IMR-90 (cell line): ENCODE measurements around the gene PRR36. TPM values are rescaled to one million over a fixed set of nuclear protein-coding genes. Genes with fewer than 3 reads are reported as not detected.

ENCODE experiments used
- ATAC-seq: fragments of 200-7000 bp; cut with Tn5 transposase; 2 replicates; pipeline ENCODE4 v1.9.1; 2020; ENCODE audit warnings: low read depth, mild to moderate bottlenecking, moderate library complexity
- Bru-seq: library from RNA; stranded (reverse); fragments of 400-500 nt; gene quantifications from one replicate; lab custom pipeline; 2021; lab: Mats Ljungman, UMichigan
- BruChase-seq, 2 experiments: library from RNA; stranded (reverse); fragments of 400-500 nt; gene quantifications; one replicate each; lab custom pipeline; 2021; lab: Mats Ljungman, UMichigan
- BruUV-seq: library from RNA; stranded (reverse); fragments of 400-500 nt; replicated peaks from 2 replicates; lab custom pipeline; 2021; lab: Mats Ljungman, UMichigan
- CTCF ChIA-PET: fragments of 300-600 bp; formaldehyde crosslinking; extraction: SDS; loops from one replicate; lab custom pipeline; 2021; ENCODE audit warnings: antibody characterized with exemption; lab: Yijun Ruan, JAX
- POLR2A ChIA-PET: fragments of 300-600 bp; sonication (Branson Sonifier 250); formaldehyde crosslinking; loops from one replicate; lab custom pipeline; 2022; ENCODE audit warnings: antibody characterized with exemption; ENCODE audit not compliant: unreplicated experiment; lab: Charles Lee
- DNase-seq: peaks from one replicate; pipeline ENCODE4 v3.0.0; 2013
- H2AFZ ChIP-seq: replicated peaks from 2 replicates; pipeline ENCODE3; 2013; ENCODE audit warnings: low read length, mild to moderate bottlenecking; ENCODE audit not compliant: poor library complexity
- H2AK5ac ChIP-seq: 2 replicates; pipeline ENCODE4 v1.6.1; 2013; ENCODE audit warnings: low read depth, low read length, inconsistent platforms
- H2AK9ac ChIP-seq: replicated peaks from 2 replicates; pipeline ENCODE3; 2013; ENCODE audit warnings: mild to moderate bottlenecking, low read depth, low read length, moderate library complexity; ENCODE audit not compliant: poor library complexity
- H2BK120ac ChIP-seq: 2 replicates; pipeline ENCODE4 v1.6.1; 2013; ENCODE audit warnings: low read depth, low read length, inconsistent platforms
- H2BK15ac ChIP-seq: 3 replicates; pipeline ENCODE4 v1.6.1; 2013; ENCODE audit warnings: low read depth, low read length, inconsistent platforms
- H2BK20ac ChIP-seq: 2 replicates; pipeline ENCODE4 v1.6.1; 2013; ENCODE audit warnings: low read depth, mild to moderate bottlenecking, inconsistent platforms, low read length, moderate library complexity
- H2BK5ac ChIP-seq: 2 replicates; pipeline ENCODE4 v1.6.1; 2013; ENCODE audit warnings: mild to moderate bottlenecking, low read depth, low read length, inconsistent platforms; ENCODE audit not compliant: poor library complexity, severe bottlenecking
- H3K14ac ChIP-seq: replicated peaks from 2 replicates; pipeline ENCODE4 v1.6.1; 2013; ENCODE audit warnings: low read depth, low read length, inconsistent platforms
- H3K18ac ChIP-seq: 2 replicates; pipeline ENCODE4 v1.6.1; 2013; ENCODE audit warnings: low read depth, low read length, control low read depth
- H3K23ac ChIP-seq: 2 replicates; pipeline ENCODE4 v1.6.1; 2013; ENCODE audit warnings: low read depth, low read length, inconsistent platforms
- H3K27ac ChIP-seq: 2 replicates; pipeline ENCODE4 v1.5.1; 2013; ENCODE audit warnings: mild to moderate bottlenecking, control low read depth, low read length; ENCODE audit not compliant: insufficient read depth
- H3K27me3 ChIP-seq: 2 replicates; pipeline ENCODE4 v1.6.1; 2013; ENCODE audit warnings: low read length; ENCODE audit not compliant: control insufficient read depth, insufficient read depth
- H3K36me3 ChIP-seq: 2 replicates; pipeline ENCODE4 v1.6.1; 2013; ENCODE audit warnings: low read length, mixed read lengths; ENCODE audit not compliant: control insufficient read depth, insufficient read depth
- H3K4ac ChIP-seq: 2 replicates; pipeline ENCODE4 v1.6.1; 2013; ENCODE audit warnings: low read depth, low read length, inconsistent platforms
- H3K4me1 ChIP-seq: 2 replicates; pipeline ENCODE4 v1.6.1; 2013; ENCODE audit warnings: low read length, mixed read lengths; ENCODE audit not compliant: control insufficient read depth, insufficient read depth
- H3K4me2 ChIP-seq: 2 replicates; pipeline ENCODE4 v1.6.1; 2013; ENCODE audit warnings: low read depth, mild to moderate bottlenecking, control low read depth, low read length, moderate library complexity
- H3K4me3 ChIP-seq: 2 replicates; pipeline ENCODE4 v1.5.1; 2013; ENCODE audit warnings: low read depth, mild to moderate bottlenecking, control low read depth, low read length, moderate library complexity; ENCODE audit not compliant: insufficient read depth
- H3K56ac ChIP-seq: 2 replicates; pipeline ENCODE4 v1.6.1; 2013; ENCODE audit warnings: low read length, inconsistent platforms; ENCODE audit not compliant: insufficient read depth; ENCODE audit errors: extremely low read depth
- H3K79me1 ChIP-seq, 2 experiments: 2 replicates each; pipeline ENCODE4 v1.6.1; 2013; ENCODE audit warnings: low read length in 2 of 2, inconsistent platforms in 1 of 2, low read depth in 1 of 2
- H3K9ac ChIP-seq: 2 replicates; pipeline ENCODE4 v1.6.1; 2013; ENCODE audit warnings: low read depth, low read length, control low read depth
- H3K9me1 ChIP-seq: 2 replicates; pipeline ENCODE4 v1.6.1; 2013; ENCODE audit warnings: low read length, inconsistent platforms; ENCODE audit not compliant: insufficient read depth
- H3K9me3 ChIP-seq: 2 replicates; pipeline ENCODE4 v1.6.1; 2013; ENCODE audit warnings: low read length; ENCODE audit not compliant: control insufficient read depth, insufficient read depth
- H4K20me1 ChIP-seq: 2 replicates; pipeline ENCODE4 v1.6.1; 2013; ENCODE audit warnings: low read length, inconsistent platforms; ENCODE audit not compliant: insufficient read depth
- H4K5ac ChIP-seq: 2 replicates; pipeline ENCODE4 v1.6.1; 2013; ENCODE audit warnings: mild to moderate bottlenecking, low read depth, low read length, control low read depth
- H4K8ac ChIP-seq, 2 experiments: 2 replicates each; pipeline ENCODE4 v1.6.1; 2013; ENCODE audit warnings: low read depth in 2 of 2, low read length in 2 of 2, control low read depth in 1 of 2, inconsistent platforms in 1 of 2
- H4K91ac ChIP-seq: 2 replicates; pipeline ENCODE4 v1.6.1; 2013; ENCODE audit warnings: low read depth, low read length, inconsistent platforms; ENCODE audit not compliant: insufficient read depth
- BHLHE40 ChIP-seq: fragments of 150-350 bp; IDR thresholded peaks from 2 replicates; pipeline ENCODE4 v1.6.1; 2016; ENCODE audit warnings: mild to moderate bottlenecking, low read depth, low read length
- CEBPB ChIP-seq: IDR thresholded peaks from 2 replicates; pipeline ENCODE4 v1.6.1; 2012; ENCODE audit warnings: low read depth, low read length, improper control_type of control experiment
- CHD1 ChIP-seq: IDR thresholded peaks from 2 replicates; pipeline ENCODE4 v1.6.1; 2012; ENCODE audit warnings: low read depth, low read length, improper control_type of control experiment
- CTCF ChIP-seq: conservative IDR thresholded peaks from 2 replicates; pipeline ENCODE4 v1.5.1; 2012; ENCODE audit warnings: mild to moderate bottlenecking, low read depth, low read length, improper control_type of control experiment
- FOS ChIP-seq: fragments of 150-350 bp; IDR thresholded peaks from 2 replicates; pipeline ENCODE4 v1.6.1; 2016; ENCODE audit warnings: low read depth, low read length
- MAZ ChIP-seq: IDR thresholded peaks from 2 replicates; pipeline ENCODE4 v1.6.1; 2012; ENCODE audit warnings: low read depth, mild to moderate bottlenecking, low read length, improper control_type of control experiment, moderate library complexity, borderline replicate concordance
- MXI1 ChIP-seq: IDR thresholded peaks from 2 replicates; pipeline ENCODE4 v1.6.1; 2012; ENCODE audit warnings: low read depth, mild to moderate bottlenecking, low read length, moderate library complexity, borderline replicate concordance
- NFE2L2 ChIP-seq: fragments of 150-350 bp; IDR thresholded peaks from 2 replicates; pipeline ENCODE4 v1.6.1; 2016; ENCODE audit warnings: low read depth, mild to moderate bottlenecking, low read length
- POLR2A ChIP-seq: IDR thresholded peaks from 2 replicates; pipeline ENCODE4 v1.6.1; 2012; ENCODE audit warnings: mild to moderate bottlenecking, low read depth, low read length
- RAD21 ChIP-seq: IDR thresholded peaks from 2 replicates; pipeline ENCODE4 v1.6.1; 2012; ENCODE audit warnings: low read length, improper control_type of control experiment
- RCOR1 ChIP-seq: IDR thresholded peaks from 2 replicates; pipeline ENCODE4 v1.6.1; 2012; ENCODE audit warnings: mild to moderate bottlenecking, low read length, improper control_type of control experiment; ENCODE audit not compliant: insufficient replicate concordance
- RFX5 ChIP-seq: IDR thresholded peaks from 2 replicates; pipeline ENCODE4 v1.8.0; 2012; ENCODE audit warnings: low read depth, mild to moderate bottlenecking, low read length, moderate library complexity
- SMC3 ChIP-seq: fragments of 150-350 bp; IDR thresholded peaks from 2 replicates; pipeline ENCODE4 v1.6.1; 2016; ENCODE audit warnings: low read depth, mild to moderate bottlenecking, antibody characterized with exemption, low read length, moderate library complexity
- USF2 ChIP-seq: fragments of 150-350 bp; IDR thresholded peaks from 2 replicates; pipeline ENCODE4 v1.6.1; 2017; ENCODE audit warnings: mild to moderate bottlenecking, antibody characterized with exemption, low read length, low read depth
- WGBS, 2 experiments: methylation state at CpG; one replicate each; pipeline versions ENCODE4 v1.1.5 to v1.1.7; 2013; ENCODE audit warnings: missing lambda C conversion rate in 2 of 2; ENCODE audit not compliant: insufficient read length in 1 of 2; ENCODE audit errors: extremely low coverage in 2 of 2; 5-methylcytosine and 5-hydroxymethylcytosine counted together
- dilution Hi-C: fragments of 300-500 bp; cut with HindIII; formaldehyde crosslinking; loops from one replicate; pipeline ENCODE4 v1.14.3; 2018; ENCODE audit warnings: low sequenced_read_pairs; ENCODE audit not compliant: unreplicated experiment
- in situ Hi-C: fragments of 300-500 bp; cut with MboI; formaldehyde crosslinking; loops from 3 replicates; pipeline ENCODE4 v1.14.3; 2019; ENCODE audit warnings: low sequenced_read_pairs, inconsistent platforms, mixed read lengths
- intact Hi-C: fragments of 100-400 bp; cut with micrococcal nuclease; formaldehyde crosslinking; loops from 2 replicates; pipeline ENCODE4 v1.10.0; 2022
- long read RNA-seq: library from polyadenylated mRNA; unstranded; transcript quantifications from one replicate; pipeline ENCODE4 v2.0.0, GENCODE V29; 2021; ENCODE audit not compliant: unreplicated experiment
- polyA plus RNA-seq, 3 experiments: library from polyadenylated mRNA; depleted of rRNA; stranded (reverse); fragments of >200 nt; gene quantifications; 2 replicates each; pipeline ENCODE4 v1.2.3, GENCODE V29; 2012; ENCODE audit warnings: low replicate concordance in 1 of 3
- total RNA-seq: library from RNA; depleted of rRNA; stranded (reverse); fragments of >200 nt; gene quantifications from 2 replicates; pipeline ENCODE4 v1.2.3, GENCODE V29; 2012; rRNA removed

PRR36 gene
- total RNA-seq (not detected in 2 replicates), polyA plus RNA-seq (2012; rRNA removed) (0.02 and 0.06 TPM in 2 replicates), Bru-seq, nascent RNA (percentile 11 among the genes with signal in this experiment), BruChase-seq, experiment 1, labeled RNA remaining after a 6-hour chase (percentile 17 among the genes with signal in this experiment), BruChase-seq, experiment 2, labeled RNA remaining after a 2-hour chase (percentile 11 among the genes with signal in this experiment)
- polyA plus RNA-seq (2012; cell fraction: cytosol; rRNA removed) = 0.05 and 0.21 TPM in 2 replicates
- polyA plus RNA-seq (2012; cell fraction: nucleus; rRNA removed; ENCODE audit: low replicate concordance) = 0.09 and 0.29 TPM in 2 replicates
- long read RNA-seq = 0 reads

- no TSS peak for BruUV-seq
- no peak within 1 kb of the TSS for H3K4ac ChIP-seq
- H3K27ac ChIP-seq = no peak within 1 kb of the TSS
- H4K20me1 ChIP-seq = peaks cover 8% of the 10 kb centered on the region
- H3K4me3 ChIP-seq = peak within 1 kb of the TSS; percentile 17; the same call in 1 of the 2 replicates
- H3K9ac ChIP-seq = no peak within 1 kb of the TSS
- no peak within 1 kb of the TSS for H2BK120ac ChIP-seq
- no peaks in the 10 kb centered on the region for H3K9me1 ChIP-seq
- no peaks in the 10 kb centered on the region for H3K36me3 ChIP-seq
- H4K91ac ChIP-seq = no peak within 1 kb of the TSS
- intact Hi-C loops = no loop called here
- in situ Hi-C loops = no loop called here
- no peak for ATAC-seq
- no peak within 1 kb of the TSS for H3K18ac ChIP-seq
- H3K56ac ChIP-seq = no peak within 1 kb of the TSS
- H3K14ac ChIP-seq = no peak within 1 kb of the TSS
- ChIA-PET CTCF (no interaction called here), POLR2A (no interaction called here)
- H3K4me1 ChIP-seq = peaks cover 9% of the 10 kb centered on the region; the same call in 1 of the 2 replicates
- H2AFZ ChIP-seq = peak within 1 kb of the TSS; percentile 81
- H3K23ac ChIP-seq = no peak within 1 kb of the TSS
- H2BK5ac ChIP-seq = no peak within 1 kb of the TSS
- no peak within 1 kb of the TSS for H4K5ac ChIP-seq
- H3K79me1 ChIP-seq = no peaks in the 10 kb centered on the region
- 0% methylated on average over 13 of the region's 88 CpGs; no CpG with 5 or more reads in 1 of the 2 experiments for whole genome bisulfite sequencing, 2 experiments
- H3K27me3 ChIP-seq = peaks cover 32% of the 10 kb centered on the region
- no peak within 1 kb of the TSS; the same call in 1 of the 2 replicates for H2AK5ac ChIP-seq
- peak within 1 kb of the TSS; percentile 50 for H3K4me2 ChIP-seq
- peak within 1 kb of the TSS; percentile 55 for H2AK9ac ChIP-seq
- H2BK20ac ChIP-seq = no peak within 1 kb of the TSS
- DNase-seq = no peak
- dilution Hi-C loops = no loop called here
- no peak within 1 kb of the TSS for H4K8ac ChIP-seq
- no peak within 1 kb of the TSS for H2BK15ac ChIP-seq
- no peaks in the 10 kb centered on the region for H3K9me3 ChIP-seq
- TF ChIP-seq CHD1 (no peak), NFE2L2 (no peak), POLR2A (no peak), RAD21 (no peak), CEBPB (no peak), RFX5 (no peak), CTCF (no peak), USF2 (no peak), MXI1 (no peak), MAZ (no peak; the same call in 1 of the 2 replicates), BHLHE40 (no peak), FOS (no peak), RCOR1 (no peak), SMC3 (no peak)
Measured at GRCh38 chr19:7874076-7874896, at the start of gene PRR36. Gene PRR36, minus strand, starts transcription at chr19:7874390. Its CDS starts 701 bp downstream, at chr19:7873689.
